IMR-90 (cell line): ENCODE data around the gene MAMLD1. TPM values are rescaled to one million over a fixed set of nuclear protein-coding genes. Genes with fewer than 3 reads are reported as not detected.

Source experiments
- ATAC-seq: fragments of 200-7000 bp; cut with Tn5 transposase; 2 replicates; pipeline ENCODE4 v1.9.1; 2020; ENCODE audit warnings: low read depth, mild to moderate bottlenecking, moderate library complexity
- BruUV-seq: library from RNA; stranded (reverse); fragments of 400-500 nt; replicated peaks from 2 replicates; lab custom pipeline; 2021; lab: Mats Ljungman, UMichigan
- CTCF ChIA-PET: fragments of 300-600 bp; formaldehyde crosslinking; extraction: SDS; loops from one replicate; lab custom pipeline; 2021; ENCODE audit warnings: antibody characterized with exemption; lab: Yijun Ruan, JAX
- POLR2A ChIA-PET: fragments of 300-600 bp; sonication (Branson Sonifier 250); formaldehyde crosslinking; loops from one replicate; lab custom pipeline; 2022; ENCODE audit warnings: antibody characterized with exemption; ENCODE audit not compliant: unreplicated experiment; lab: Charles Lee
- DNase-seq: peaks from one replicate; pipeline ENCODE4 v3.0.0; 2013
- H2AFZ ChIP-seq: replicated peaks from 2 replicates; pipeline ENCODE3; 2013; ENCODE audit warnings: low read length, mild to moderate bottlenecking; ENCODE audit not compliant: poor library complexity
- H2AK5ac ChIP-seq: 2 replicates; pipeline ENCODE4 v1.6.1; 2013; ENCODE audit warnings: low read depth, low read length, inconsistent platforms
- H2AK9ac ChIP-seq: replicated peaks from 2 replicates; pipeline ENCODE3; 2013; ENCODE audit warnings: mild to moderate bottlenecking, low read depth, low read length, moderate library complexity; ENCODE audit not compliant: poor library complexity
- H2BK120ac ChIP-seq: 2 replicates; pipeline ENCODE4 v1.6.1; 2013; ENCODE audit warnings: low read depth, low read length, inconsistent platforms
- H2BK15ac ChIP-seq: 3 replicates; pipeline ENCODE4 v1.6.1; 2013; ENCODE audit warnings: low read depth, low read length, inconsistent platforms
- H2BK20ac ChIP-seq: 2 replicates; pipeline ENCODE4 v1.6.1; 2013; ENCODE audit warnings: low read depth, mild to moderate bottlenecking, inconsistent platforms, low read length, moderate library complexity
- H2BK5ac ChIP-seq: 2 replicates; pipeline ENCODE4 v1.6.1; 2013; ENCODE audit warnings: mild to moderate bottlenecking, low read depth, low read length, inconsistent platforms; ENCODE audit not compliant: poor library complexity, severe bottlenecking
- H3K14ac ChIP-seq: replicated peaks from 2 replicates; pipeline ENCODE4 v1.6.1; 2013; ENCODE audit warnings: low read depth, low read length, inconsistent platforms
- H3K18ac ChIP-seq: 2 replicates; pipeline ENCODE4 v1.6.1; 2013; ENCODE audit warnings: low read depth, low read length, control low read depth
- H3K23ac ChIP-seq: 2 replicates; pipeline ENCODE4 v1.6.1; 2013; ENCODE audit warnings: low read depth, low read length, inconsistent platforms
- H3K27ac ChIP-seq: 2 replicates; pipeline ENCODE4 v1.5.1; 2013; ENCODE audit warnings: mild to moderate bottlenecking, control low read depth, low read length; ENCODE audit not compliant: insufficient read depth
- H3K27me3 ChIP-seq: 2 replicates; pipeline ENCODE4 v1.6.1; 2013; ENCODE audit warnings: low read length; ENCODE audit not compliant: control insufficient read depth, insufficient read depth
- H3K36me3 ChIP-seq: 2 replicates; pipeline ENCODE4 v1.6.1; 2013; ENCODE audit warnings: low read length, mixed read lengths; ENCODE audit not compliant: control insufficient read depth, insufficient read depth
- H3K4ac ChIP-seq: 2 replicates; pipeline ENCODE4 v1.6.1; 2013; ENCODE audit warnings: low read depth, low read length, inconsistent platforms
- H3K4me1 ChIP-seq: 2 replicates; pipeline ENCODE4 v1.6.1; 2013; ENCODE audit warnings: low read length, mixed read lengths; ENCODE audit not compliant: control insufficient read depth, insufficient read depth
- H3K4me2 ChIP-seq: 2 replicates; pipeline ENCODE4 v1.6.1; 2013; ENCODE audit warnings: low read depth, mild to moderate bottlenecking, control low read depth, low read length, moderate library complexity
- H3K4me3 ChIP-seq: 2 replicates; pipeline ENCODE4 v1.5.1; 2013; ENCODE audit warnings: low read depth, mild to moderate bottlenecking, control low read depth, low read length, moderate library complexity; ENCODE audit not compliant: insufficient read depth
- H3K56ac ChIP-seq: 2 replicates; pipeline ENCODE4 v1.6.1; 2013; ENCODE audit warnings: low read length, inconsistent platforms; ENCODE audit not compliant: insufficient read depth; ENCODE audit errors: extremely low read depth
- H3K79me1 ChIP-seq, 2 experiments: 2 replicates each; pipeline ENCODE4 v1.6.1; 2013; ENCODE audit warnings: low read length in 2 of 2, inconsistent platforms in 1 of 2, low read depth in 1 of 2
- H3K9ac ChIP-seq: 2 replicates; pipeline ENCODE4 v1.6.1; 2013; ENCODE audit warnings: low read depth, low read length, control low read depth
- H3K9me1 ChIP-seq: 2 replicates; pipeline ENCODE4 v1.6.1; 2013; ENCODE audit warnings: low read length, inconsistent platforms; ENCODE audit not compliant: insufficient read depth
- H3K9me3 ChIP-seq: 2 replicates; pipeline ENCODE4 v1.6.1; 2013; ENCODE audit warnings: low read length; ENCODE audit not compliant: control insufficient read depth, insufficient read depth
- H4K20me1 ChIP-seq: 2 replicates; pipeline ENCODE4 v1.6.1; 2013; ENCODE audit warnings: low read length, inconsistent platforms; ENCODE audit not compliant: insufficient read depth
- H4K5ac ChIP-seq: 2 replicates; pipeline ENCODE4 v1.6.1; 2013; ENCODE audit warnings: mild to moderate bottlenecking, low read depth, low read length, control low read depth
- H4K8ac ChIP-seq, 2 experiments: 2 replicates each; pipeline ENCODE4 v1.6.1; 2013; ENCODE audit warnings: low read depth in 2 of 2, low read length in 2 of 2, control low read depth in 1 of 2, inconsistent platforms in 1 of 2
- H4K91ac ChIP-seq: 2 replicates; pipeline ENCODE4 v1.6.1; 2013; ENCODE audit warnings: low read depth, low read length, inconsistent platforms; ENCODE audit not compliant: insufficient read depth
- BHLHE40 ChIP-seq: fragments of 150-350 bp; IDR thresholded peaks from 2 replicates; pipeline ENCODE4 v1.6.1; 2016; ENCODE audit warnings: mild to moderate bottlenecking, low read depth, low read length
- CEBPB ChIP-seq: IDR thresholded peaks from 2 replicates; pipeline ENCODE4 v1.6.1; 2012; ENCODE audit warnings: low read depth, low read length, improper control_type of control experiment
- CHD1 ChIP-seq: IDR thresholded peaks from 2 replicates; pipeline ENCODE4 v1.6.1; 2012; ENCODE audit warnings: low read depth, low read length, improper control_type of control experiment
- ELK1 ChIP-seq: fragments of 150-350 bp; IDR thresholded peaks from 2 replicates; pipeline ENCODE4 v1.6.1; 2016; ENCODE audit warnings: low read depth, mild to moderate bottlenecking, low read length, moderate library complexity, borderline replicate concordance
- FOS ChIP-seq: fragments of 150-350 bp; IDR thresholded peaks from 2 replicates; pipeline ENCODE4 v1.6.1; 2016; ENCODE audit warnings: low read depth, low read length
- MAFK ChIP-seq: IDR thresholded peaks from 2 replicates; pipeline ENCODE4 v1.6.1; 2012; ENCODE audit warnings: low read depth, low read length, improper control_type of control experiment
- MAZ ChIP-seq: IDR thresholded peaks from 2 replicates; pipeline ENCODE4 v1.6.1; 2012; ENCODE audit warnings: low read depth, mild to moderate bottlenecking, low read length, improper control_type of control experiment, moderate library complexity, borderline replicate concordance
- MXI1 ChIP-seq: IDR thresholded peaks from 2 replicates; pipeline ENCODE4 v1.6.1; 2012; ENCODE audit warnings: low read depth, mild to moderate bottlenecking, low read length, moderate library complexity, borderline replicate concordance
- NFE2L2 ChIP-seq: fragments of 150-350 bp; IDR thresholded peaks from 2 replicates; pipeline ENCODE4 v1.6.1; 2016; ENCODE audit warnings: low read depth, mild to moderate bottlenecking, low read length
- POLR2A ChIP-seq: IDR thresholded peaks from 2 replicates; pipeline ENCODE4 v1.6.1; 2012; ENCODE audit warnings: mild to moderate bottlenecking, low read depth, low read length
- RAD21 ChIP-seq: IDR thresholded peaks from 2 replicates; pipeline ENCODE4 v1.6.1; 2012; ENCODE audit warnings: low read length, improper control_type of control experiment
- RCOR1 ChIP-seq: IDR thresholded peaks from 2 replicates; pipeline ENCODE4 v1.6.1; 2012; ENCODE audit warnings: mild to moderate bottlenecking, low read length, improper control_type of control experiment; ENCODE audit not compliant: insufficient replicate concordance
- RFX5 ChIP-seq: IDR thresholded peaks from 2 replicates; pipeline ENCODE4 v1.8.0; 2012; ENCODE audit warnings: low read depth, mild to moderate bottlenecking, low read length, moderate library complexity
- SMC3 ChIP-seq: fragments of 150-350 bp; IDR thresholded peaks from 2 replicates; pipeline ENCODE4 v1.6.1; 2016; ENCODE audit warnings: low read depth, mild to moderate bottlenecking, antibody characterized with exemption, low read length, moderate library complexity
- USF2 ChIP-seq: fragments of 150-350 bp; IDR thresholded peaks from 2 replicates; pipeline ENCODE4 v1.6.1; 2017; ENCODE audit warnings: mild to moderate bottlenecking, antibody characterized with exemption, low read length, low read depth
- WGBS, 2 experiments: methylation state at CpG; one replicate each; pipeline versions ENCODE4 v1.1.5 to v1.1.7; 2013; ENCODE audit warnings: missing lambda C conversion rate in 2 of 2; ENCODE audit not compliant: insufficient read length in 1 of 2; ENCODE audit errors: extremely low coverage in 2 of 2; 5-methylcytosine and 5-hydroxymethylcytosine counted together
- dilution Hi-C: fragments of 300-500 bp; cut with HindIII; formaldehyde crosslinking; loops from one replicate; pipeline ENCODE4 v1.14.3; 2018; ENCODE audit warnings: low sequenced_read_pairs; ENCODE audit not compliant: unreplicated experiment
- in situ Hi-C: fragments of 300-500 bp; cut with MboI; formaldehyde crosslinking; loops from 3 replicates; pipeline ENCODE4 v1.14.3; 2019; ENCODE audit warnings: low sequenced_read_pairs, inconsistent platforms, mixed read lengths
- intact Hi-C: fragments of 100-400 bp; cut with micrococcal nuclease; formaldehyde crosslinking; loops from 2 replicates; pipeline ENCODE4 v1.10.0; 2022
- polyA plus RNA-seq, 3 experiments: library from polyadenylated mRNA; depleted of rRNA; stranded (reverse); fragments of >200 nt; gene quantifications; 2 replicates each; pipeline ENCODE4 v1.2.3, GENCODE V29; 2012; ENCODE audit warnings: low replicate concordance in 1 of 3
- total RNA-seq: library from RNA; depleted of rRNA; stranded (reverse); fragments of >200 nt; gene quantifications from 2 replicates; pipeline ENCODE4 v1.2.3, GENCODE V29; 2012
- TF ChIP-seq, protein P1 (sequence below): conservative IDR thresholded peaks from 2 replicates; pipeline ENCODE4 v1.5.1; 2012; ENCODE audit warnings: mild to moderate bottlenecking, low read depth, low read length, improper control_type of control experiment

MAMLD1 gene
- total and polyA plus RNA-seq, 2 of the 4 experiments (the other 2 are of a cell fraction), result 1.4 to 11.0 TPM

DNA sequence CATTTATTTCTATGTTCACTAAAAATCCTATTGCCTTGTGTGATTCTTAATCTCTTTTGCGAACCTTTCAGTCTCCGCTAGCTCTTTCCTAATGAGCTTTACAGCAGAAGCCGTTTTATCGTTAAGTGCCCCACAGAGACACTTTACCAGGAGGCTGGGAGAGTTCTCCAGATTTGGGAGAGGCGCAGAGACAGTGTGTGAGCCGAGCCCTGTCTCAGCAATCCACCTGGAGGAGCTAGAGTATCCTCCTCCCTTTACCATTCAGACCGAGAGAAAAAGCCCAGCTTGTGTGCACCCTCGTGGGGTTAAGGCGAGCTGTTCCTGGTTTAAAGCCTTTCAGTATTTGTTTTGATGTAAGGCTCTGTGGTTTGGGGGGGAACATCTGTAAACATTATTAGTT, 150.4 kb downstream of the MAMLD1 start:
- no peaks in the 10 kb centered on the region for H4K20me1 ChIP-seq
- POLR2A ChIA-PET, result no interaction called here
- H3K36me3 ChIP-seq, result peaks cover 5% of the 10 kb centered on the region; the same call in 1 of the 2 replicates
- H2BK15ac ChIP-seq, result no peak overlapping the region
- no peak overlapping the region for H3K4me2 ChIP-seq
- BruUV-seq, result TSS peak; percentile 78
- H2BK20ac ChIP-seq, result no peak overlapping the region
- H2AFZ ChIP-seq, result no peak overlapping the region
- ATAC-seq (no peak), DNase-seq (no peak)
- no peak overlapping the region for H4K91ac ChIP-seq
- no peak overlapping the region for H2BK5ac ChIP-seq
- no peak overlapping the region for H2AK5ac ChIP-seq
- CTCF ChIA-PET, result no interaction called here
- no peak overlapping the region for H3K56ac ChIP-seq
- H3K18ac ChIP-seq, result no peak overlapping the region
- no peaks in the 10 kb centered on the region for H3K79me1 ChIP-seq
- H3K14ac ChIP-seq, result no peak overlapping the region
- TF ChIP-seq POLR2A, result no peak
- TF ChIP-seq MAFK, result no peak
- TF ChIP-seq MAZ, result no peak
- no peak for TF ChIP-seq NFE2L2
- TF ChIP-seq SMC3, result no peak
- no peak for TF ChIP-seq USF2
- no peak for TF ChIP-seq BHLHE40
- TF ChIP-seq RFX5, result no peak
- TF ChIP-seq RCOR1, result no peak
- TF ChIP-seq RAD21, result no peak
- no peak for TF ChIP-seq ELK1
- TF ChIP-seq CHD1, result no peak
- no peak for TF ChIP-seq MXI1
- TF ChIP-seq, protein P1, sequence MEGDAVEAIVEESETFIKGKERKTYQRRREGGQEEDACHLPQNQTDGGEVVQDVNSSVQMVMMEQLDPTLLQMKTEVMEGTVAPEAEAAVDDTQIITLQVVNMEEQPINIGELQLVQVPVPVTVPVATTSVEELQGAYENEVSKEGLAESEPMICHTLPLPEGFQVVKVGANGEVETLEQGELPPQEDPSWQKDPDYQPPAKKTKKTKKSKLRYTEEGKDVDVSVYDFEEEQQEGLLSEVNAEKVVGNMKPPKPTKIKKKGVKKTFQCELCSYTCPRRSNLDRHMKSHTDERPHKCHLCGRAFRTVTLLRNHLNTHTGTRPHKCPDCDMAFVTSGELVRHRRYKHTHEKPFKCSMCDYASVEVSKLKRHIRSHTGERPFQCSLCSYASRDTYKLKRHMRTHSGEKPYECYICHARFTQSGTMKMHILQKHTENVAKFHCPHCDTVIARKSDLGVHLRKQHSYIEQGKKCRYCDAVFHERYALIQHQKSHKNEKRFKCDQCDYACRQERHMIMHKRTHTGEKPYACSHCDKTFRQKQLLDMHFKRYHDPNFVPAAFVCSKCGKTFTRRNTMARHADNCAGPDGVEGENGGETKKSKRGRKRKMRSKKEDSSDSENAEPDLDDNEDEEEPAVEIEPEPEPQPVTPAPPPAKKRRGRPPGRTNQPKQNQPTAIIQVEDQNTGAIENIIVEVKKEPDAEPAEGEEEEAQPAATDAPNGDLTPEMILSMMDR, result no peak
- TF ChIP-seq FOS, result no peak
- no peak for TF ChIP-seq CEBPB
- no peak overlapping the region for H2BK120ac ChIP-seq
- H4K8ac ChIP-seq, result no peak overlapping the region
- dilution Hi-C loops (no loop called here), in situ Hi-C loops (no loop called here), intact Hi-C loops (no loop called here)
- H3K9me3 ChIP-seq, result no peaks in the 10 kb centered on the region
- H3K4me3 ChIP-seq, result no peak overlapping the region
- H2AK9ac ChIP-seq, result no peak overlapping the region
- no peak overlapping the region for H3K4ac ChIP-seq
- H3K9ac ChIP-seq, result no peak overlapping the region
- H3K27ac ChIP-seq, result no peak overlapping the region
- peaks cover 3% of the 10 kb centered on the region for H3K4me1 ChIP-seq
- H4K5ac ChIP-seq, result no peak overlapping the region
- H3K27me3 ChIP-seq, result no peaks in the 10 kb centered on the region
- WGBS, 2 experiments, result no CpG with 5 or more reads among the region's 9 CpGs
- no peaks in the 10 kb centered on the region; the same call in 1 of the 2 replicates for H3K9me1 ChIP-seq
- no peak overlapping the region for H3K23ac ChIP-seq
